GM21737 (cell line): Measurements from ENCODE around the gene ABHD17C.

Experiments used
- ATAC-seq: cut with Tn5 transposase; IDR thresholded peaks from one replicate; pipeline ENCODE4 v1.9.1; 2021; ENCODE audit warnings: mild to moderate bottlenecking, moderate library complexity; ENCODE audit not compliant: unreplicated experiment

ABHD17C gene

GRCh38 chr15:80727596-80727995 lies 32.5 kb downstream of the ABHD17C start:
- ATAC-seq, result no peak

- no peak for ATAC-seq
Measured at GRCh38 chr15:80730387-80730786, 35.3 kb downstream of the ABHD17C start.

DNA sequence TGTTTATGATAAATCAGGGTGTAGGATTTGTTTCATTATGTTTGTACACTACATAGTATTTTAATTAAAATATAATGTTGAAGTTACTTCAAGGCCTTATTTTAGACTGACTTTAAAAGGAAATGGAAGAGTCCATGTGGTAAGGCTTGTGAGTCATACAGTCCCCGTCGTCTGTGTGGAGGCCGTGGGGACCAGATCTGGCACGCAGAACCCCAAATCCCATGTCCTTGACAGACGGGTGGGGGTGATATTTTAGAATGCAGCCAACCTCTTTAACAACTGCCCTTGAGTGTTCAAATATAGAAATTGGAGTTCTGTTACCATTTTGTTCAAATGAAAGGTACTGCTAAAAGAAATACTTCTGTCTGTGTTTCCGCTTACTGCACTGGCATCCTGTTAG lies 35.8 kb downstream of the ABHD17C start:
- ATAC-seq, result no peak

GRCh38 chr15:80732167-80732566 lies 37.1 kb downstream of the ABHD17C start:
- no peak for ATAC-seq

- ATAC-seq, result no peak
Measured at GRCh38 chr15:80732818-80733217, 37.7 kb downstream of the ABHD17C start.

- ATAC-seq, result no peak
Measured at GRCh38 chr15:80733460-80733859, 38.4 kb downstream of the ABHD17C start.

- ATAC-seq, result no peak
Measured at GRCh38 chr15:80735344-80735743, 40.2 kb downstream of the ABHD17C start.

- ATAC-seq, result no peak
Measured at GRCh38 chr15:80736560-80736959, 41.5 kb downstream of the ABHD17C start.

DNA sequence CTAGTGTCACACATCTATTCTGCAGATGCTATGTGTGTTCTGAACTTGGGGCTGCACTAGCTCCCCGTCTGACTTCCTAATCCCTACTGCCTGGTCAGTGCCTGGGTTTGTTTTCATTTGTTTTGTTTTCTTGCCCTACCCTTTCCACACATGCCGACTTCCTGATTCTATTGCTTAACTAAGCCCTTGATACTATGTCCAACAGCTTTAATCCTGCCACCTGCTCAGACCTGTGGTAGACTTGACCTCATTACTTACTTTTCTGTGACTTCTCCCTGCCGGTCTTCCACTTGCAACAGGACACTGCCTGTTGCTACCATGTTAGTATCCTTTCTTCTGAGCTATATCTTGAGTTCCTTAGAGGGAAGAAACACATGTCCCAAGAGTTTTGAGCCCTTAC lies 44.8 kb downstream of the ABHD17C start:
- no peak for ATAC-seq

DNA sequence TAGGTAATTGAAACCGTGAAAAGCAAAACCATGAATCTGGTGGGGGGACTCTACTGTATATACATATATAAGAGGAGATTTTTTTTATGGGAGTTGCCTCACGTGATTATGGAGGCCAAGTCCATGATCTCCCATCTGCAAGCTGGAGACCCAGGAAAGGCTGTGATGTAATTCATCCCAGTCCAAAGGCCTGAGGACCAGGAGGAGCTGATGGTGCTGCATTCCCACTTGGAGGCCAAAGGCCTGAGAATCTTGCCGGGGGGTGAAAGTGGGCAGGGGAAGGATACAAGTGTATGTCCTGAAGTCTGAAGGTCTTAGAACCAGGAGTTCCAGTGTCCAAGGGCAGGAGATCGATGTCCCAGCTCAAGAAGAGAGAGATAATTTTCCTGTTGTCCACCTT lies 47.0 kb downstream of the ABHD17C start:
- ATAC-seq, result no peak

GRCh38 chr15:80743189-80743833 lies 48.2 kb downstream of the ABHD17C start:
- no peak for ATAC-seq

DNA sequence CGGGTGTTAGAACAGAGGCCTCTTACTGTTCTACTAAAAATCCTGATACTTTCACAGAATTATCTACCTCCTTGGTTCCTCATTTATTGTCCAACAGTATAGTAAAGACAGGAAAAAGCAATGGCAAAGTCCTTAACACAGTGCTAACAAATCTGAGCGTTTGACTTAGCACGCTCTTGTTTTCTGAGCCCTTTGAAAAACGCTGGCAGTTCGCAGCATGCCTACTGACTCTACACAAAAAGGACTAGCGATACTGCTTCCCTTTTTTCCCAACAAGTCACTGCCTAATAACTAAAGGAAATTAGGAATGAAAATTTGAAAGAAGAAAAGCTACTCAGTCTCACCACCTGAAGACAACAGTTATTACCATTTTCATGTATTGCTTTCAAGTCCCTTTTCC lies 49.3 kb downstream of the ABHD17C start:
- ATAC-seq, result no peak

GRCh38 chr15:80744826-80745225 lies 49.7 kb downstream of the ABHD17C start:
- no peak for ATAC-seq

DNA sequence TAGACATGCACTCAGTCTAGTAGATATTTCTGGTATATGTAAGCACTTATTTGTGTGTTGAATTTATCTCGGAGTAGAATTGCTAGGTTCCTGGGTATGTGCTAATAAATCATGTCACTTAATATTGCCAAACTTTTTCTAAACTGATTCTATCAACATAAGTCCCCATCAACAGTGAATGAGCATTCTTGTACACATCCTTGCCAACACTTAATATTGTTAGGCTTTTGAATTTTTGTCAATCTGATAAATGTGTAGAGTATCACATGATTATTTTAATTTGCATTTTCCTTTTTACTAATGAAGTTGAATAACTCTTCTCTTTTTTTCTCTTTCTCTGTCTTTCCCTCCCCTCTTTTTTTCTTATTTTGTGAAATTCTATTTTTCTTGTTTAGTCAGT lies 50.8 kb downstream of the ABHD17C start:
- ATAC-seq, result no peak

GRCh38 chr15:80747317-80748053 lies 52.4 kb downstream of the ABHD17C start:
- ATAC-seq, result no peak

DNA sequence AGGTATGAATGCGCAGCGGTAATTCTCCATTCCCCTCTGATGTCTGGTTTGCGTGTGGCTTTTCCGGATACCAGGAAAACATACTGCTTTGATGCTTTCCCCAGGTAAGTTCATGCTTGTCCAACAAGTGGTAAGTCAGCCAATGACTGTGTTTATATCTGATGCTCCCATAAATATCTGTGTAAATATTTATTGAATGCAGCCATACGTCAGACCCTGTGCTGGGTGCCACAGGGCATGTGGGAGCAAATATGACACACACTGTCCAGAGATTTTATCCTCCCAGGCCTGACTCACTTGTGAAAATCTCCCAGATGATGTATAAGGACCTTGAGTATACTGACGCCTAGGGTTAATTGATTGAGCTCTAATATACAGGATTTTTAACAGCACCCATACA lies 54.5 kb downstream of the ABHD17C start:
- ATAC-seq, result no peak

GRCh38 chr15:80750575-80750974 lies 55.5 kb downstream of the ABHD17C start:
- ATAC-seq, result no peak

DNA sequence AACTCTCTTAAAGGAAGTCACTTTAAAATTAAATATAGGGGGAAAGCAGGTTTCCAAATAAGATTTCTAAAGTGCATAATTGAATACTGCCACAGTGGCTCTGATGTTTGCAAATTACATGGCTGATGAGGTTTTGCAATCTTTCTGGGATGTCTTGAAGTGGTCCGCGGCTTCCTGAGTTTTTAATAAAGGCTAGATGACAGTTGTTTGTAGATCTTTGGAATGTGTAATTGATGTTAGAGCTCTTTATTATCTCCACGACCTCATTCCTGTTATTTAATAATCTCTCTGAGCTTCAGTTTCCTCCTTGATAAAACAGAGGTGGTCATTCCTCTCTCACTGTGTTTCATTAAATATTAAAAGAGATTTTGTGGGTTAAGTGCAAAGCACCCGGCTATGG lies 57.1 kb downstream of the ABHD17C start:
- no peak for ATAC-seq

DNA sequence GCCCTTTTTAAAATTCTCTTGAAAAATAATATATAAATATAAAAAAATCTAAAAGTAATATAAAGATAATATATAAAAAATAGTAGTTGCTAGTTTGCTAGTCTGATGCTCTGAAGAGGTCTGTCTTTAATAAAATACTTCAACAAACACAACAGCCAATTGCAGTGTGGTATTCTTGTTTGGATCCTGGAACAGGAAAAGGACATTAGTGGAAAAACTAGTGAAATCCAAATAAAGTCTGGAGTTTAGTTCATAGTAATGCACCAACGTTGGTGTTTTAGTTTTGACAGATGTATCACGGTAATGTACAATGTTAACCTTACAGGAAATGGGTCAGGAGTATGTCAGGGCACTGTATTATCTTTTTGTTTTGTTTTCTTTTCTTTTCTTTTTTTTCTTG lies 58.1 kb downstream of the ABHD17C start:
- no peak for ATAC-seq

GRCh38 chr15:80754014-80754413 lies 58.9 kb downstream of the ABHD17C start:
- no peak for ATAC-seq

GRCh38 chr15:80755885-80756284 lies 60.8 kb downstream of the ABHD17C start:
- no peak for ATAC-seq

DNA sequence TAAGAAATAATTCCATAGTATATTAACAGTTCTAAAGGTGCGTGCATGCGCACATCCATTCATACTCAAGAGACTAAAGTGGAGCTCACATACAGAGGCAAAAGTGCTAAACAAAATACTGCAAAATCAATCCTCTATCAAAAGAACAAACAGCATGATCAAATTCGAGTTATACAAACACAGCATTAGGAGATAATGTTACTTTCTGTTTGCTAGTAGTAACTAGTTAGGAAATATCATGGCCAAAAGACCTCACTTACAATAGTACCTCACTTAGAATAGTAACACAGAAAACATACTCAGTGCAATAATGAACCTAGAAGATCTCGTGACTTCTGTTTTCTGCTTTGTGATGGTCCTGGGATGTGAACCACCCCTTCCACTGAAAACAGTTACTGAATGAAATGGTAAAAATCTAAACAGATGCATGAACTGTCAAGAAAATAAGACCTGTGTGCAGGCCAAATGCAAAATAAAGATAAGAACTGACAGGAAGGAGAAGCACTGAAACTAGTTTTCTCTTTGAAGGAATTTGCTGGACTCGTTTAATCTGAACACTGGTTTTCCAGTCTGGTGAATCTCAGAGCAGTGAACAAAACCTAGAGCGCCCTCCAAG lies 63.1 kb downstream of the ABHD17C start:
- no peak for ATAC-seq
